ENCODE results near the gene KIAA0825.

DNA sequence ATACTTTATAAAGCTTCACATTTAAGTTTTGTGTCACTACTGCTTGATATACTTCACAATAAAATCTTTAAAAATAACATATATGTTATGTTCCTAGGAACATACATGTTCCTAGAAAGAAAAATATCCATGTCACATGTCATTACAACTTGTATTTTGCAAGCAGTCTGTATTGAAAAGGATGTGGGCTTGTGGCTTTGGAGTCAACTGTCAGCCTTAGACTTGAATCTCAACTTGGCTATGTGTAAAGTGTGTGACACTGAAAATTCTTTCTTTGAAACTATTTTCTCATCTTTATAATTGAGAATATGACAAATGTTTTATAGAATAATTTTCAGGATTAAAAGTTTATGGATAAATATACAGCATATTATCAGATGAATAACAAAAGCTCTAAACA lies 273.1 kb downstream of the KIAA0825 start:
- TF ChIP-seq, protein P1, sequence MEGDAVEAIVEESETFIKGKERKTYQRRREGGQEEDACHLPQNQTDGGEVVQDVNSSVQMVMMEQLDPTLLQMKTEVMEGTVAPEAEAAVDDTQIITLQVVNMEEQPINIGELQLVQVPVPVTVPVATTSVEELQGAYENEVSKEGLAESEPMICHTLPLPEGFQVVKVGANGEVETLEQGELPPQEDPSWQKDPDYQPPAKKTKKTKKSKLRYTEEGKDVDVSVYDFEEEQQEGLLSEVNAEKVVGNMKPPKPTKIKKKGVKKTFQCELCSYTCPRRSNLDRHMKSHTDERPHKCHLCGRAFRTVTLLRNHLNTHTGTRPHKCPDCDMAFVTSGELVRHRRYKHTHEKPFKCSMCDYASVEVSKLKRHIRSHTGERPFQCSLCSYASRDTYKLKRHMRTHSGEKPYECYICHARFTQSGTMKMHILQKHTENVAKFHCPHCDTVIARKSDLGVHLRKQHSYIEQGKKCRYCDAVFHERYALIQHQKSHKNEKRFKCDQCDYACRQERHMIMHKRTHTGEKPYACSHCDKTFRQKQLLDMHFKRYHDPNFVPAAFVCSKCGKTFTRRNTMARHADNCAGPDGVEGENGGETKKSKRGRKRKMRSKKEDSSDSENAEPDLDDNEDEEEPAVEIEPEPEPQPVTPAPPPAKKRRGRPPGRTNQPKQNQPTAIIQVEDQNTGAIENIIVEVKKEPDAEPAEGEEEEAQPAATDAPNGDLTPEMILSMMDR (conservative IDR thresholded peaks at IDR 0.05 in 1 of 2, IDR thresholded peaks at IDR 0.05 in 1 of 2; ENCODE audit: extremely low read depth in 1 of 2, insufficient read depth in 1 of 2, low read depth in 1 of 2, low read length in 2 of 2), result no peak
- no peak for TF ChIP-seq EZH2 (IDR thresholded peaks at IDR 0.05; ENCODE audit: borderline replicate concordance, low read length)
